ENCODE measurements around the gene APBA2. TPM values are rescaled to one million over a fixed set of nuclear protein-coding genes. Genes with fewer than 3 reads are reported as not detected.

The APBA2 gene
- total and polyA plus RNA-seq, 2 of the 4 experiments (the other 2 are of a cell fraction) = 21.7 to 33.0 TPM

- in situ Hi-C loops (cut with MboI; ENCODE audit: low sequenced_read_pairs) = no loop called here
- Histone ChIP-seq H3K36me3 (ENCODE audit: control insufficient read depth, insufficient read depth, low read length) (no peaks in the 10 kb centered on the region), H4K91ac (ENCODE audit: insufficient read depth, low read depth, low read length) (no peak overlapping the region), H4K8ac (ENCODE audit: low read depth in 2 of 2, low read length in 2 of 2) (no peak overlapping the region), H3K4me2 (ENCODE audit: low read depth, low read length) (no peak overlapping the region), H3K27me3 (ENCODE audit: control insufficient read depth, insufficient read depth, low read length) (no peaks in the 10 kb centered on the region), H3K14ac (replicated peaks; ENCODE audit: low read depth, low read length) (no peak overlapping the region), H4K5ac (ENCODE audit: low read depth, low read length) (no peak overlapping the region), H3K27ac (ENCODE audit: insufficient read depth, low read length) (no peak overlapping the region), H3K9me1 (ENCODE audit: insufficient read depth, low read length) (peaks cover 9% of the 10 kb centered on the region; the same call in 1 of the 2 replicates), H3K79me1 (ENCODE audit: low read depth in 1 of 2, low read length in 2 of 2) (peaks cover 7 to 31% of the 10 kb centered on the region in 2 experiments; a peak in 2 of 4 replicates), H2BK20ac (ENCODE audit: low read depth, low read length) (no peak overlapping the region), H4K20me1 (ENCODE audit: insufficient read depth, low read length) (peaks cover 29% of the 10 kb centered on the region), H3K9me3 (ENCODE audit: control insufficient read depth, insufficient read depth, low read length) (0 out of 2 replicates have a peak, but pooled peaks cover 2% of the 10 kb centered on the region), H2AK5ac (ENCODE audit: low read depth, low read length) (no peak overlapping the region), H3K4me1 (ENCODE audit: control insufficient read depth, insufficient read depth, low read length) (no peaks in the 10 kb centered on the region), H2AFZ (replicated peaks; ENCODE audit: low read length, poor library complexity) (no peak overlapping the region), H3K23ac (ENCODE audit: low read depth, low read length) (no peak overlapping the region), H2BK5ac (ENCODE audit: low read depth, low read length, poor library complexity, severe bottlenecking) (no peak overlapping the region), H3K4ac (ENCODE audit: low read depth, low read length) (no peak overlapping the region), H2AK9ac (replicated peaks; ENCODE audit: low read depth, low read length, poor library complexity) (no peak overlapping the region), H3K56ac (ENCODE audit: extremely low read depth, insufficient read depth, low read length) (no peak overlapping the region), H2BK15ac (ENCODE audit: low read depth, low read length) (no peak overlapping the region), H3K9ac (ENCODE audit: low read depth, low read length) (no peak overlapping the region), H3K18ac (ENCODE audit: low read depth, low read length) (no peak overlapping the region), H2BK120ac (ENCODE audit: low read depth, low read length) (no peak overlapping the region), H3K4me3 (ENCODE audit: insufficient read depth, low read depth, low read length) (no peak overlapping the region)
- ChIA-PET CTCF (no interaction called here), POLR2A (ENCODE audit: unreplicated experiment) (no interaction called here)
- dilution Hi-C loops (cut with HindIII; ENCODE audit: low sequenced_read_pairs, unreplicated experiment) = no loop called here
- no TSS peak for BruUV-seq (replicated peaks)
- ATAC-seq (ENCODE audit: low read depth) (no peak; the same call in 1 of the 2 replicates), DNase-seq (no peak)
- TF ChIP-seq BHLHE40 (IDR thresholded peaks at IDR 0.05; ENCODE audit: low read depth, low read length) = no peak
- TF ChIP-seq RAD21 (IDR thresholded peaks at IDR 0.05; ENCODE audit: low read length) = no peak
- no peak for TF ChIP-seq CTCF (conservative IDR thresholded peaks at IDR 0.05; ENCODE audit: low read depth, low read length)
- no peak for TF ChIP-seq NFE2L2 (IDR thresholded peaks at IDR 0.05; ENCODE audit: low read depth, low read length)
- no peak for TF ChIP-seq SMC3 (IDR thresholded peaks at IDR 0.05; ENCODE audit: low read depth, low read length)
- TF ChIP-seq CHD1 (IDR thresholded peaks at IDR 0.05; ENCODE audit: low read depth, low read length) = no peak
- no peak for TF ChIP-seq CEBPB (IDR thresholded peaks at IDR 0.05; ENCODE audit: low read depth, low read length)
- TF ChIP-seq MAFK (IDR thresholded peaks at IDR 0.05; ENCODE audit: low read depth, low read length) = no peak
- TF ChIP-seq ELK1 (IDR thresholded peaks at IDR 0.05; ENCODE audit: borderline replicate concordance, low read depth, low read length) = no peak
- TF ChIP-seq MAZ (IDR thresholded peaks at IDR 0.05; ENCODE audit: borderline replicate concordance, low read depth, low read length) = no peak
- TF ChIP-seq USF2 (IDR thresholded peaks at IDR 0.05; ENCODE audit: low read depth, low read length) = no peak
- WGBS, 2 experiments (ENCODE audit: extremely low coverage in 2 of 2, insufficient read length in 1 of 2) = 92% methylated on average over 2 of the region's 5 CpGs; no CpG with 5 or more reads in 1 of the 2 experiments
- intact Hi-C loops (cut with micrococcal nuclease) = no loop called here
Observed at GRCh38 chr15:29066310-29066709, 180.5 kb downstream of the APBA2 start.
